HG02610 (cell line): ENCODE data around the gene PAIP2.
"Not testable (repeated sequence)": the region's sequence is repeated elsewhere in the genome, so short reads cannot be mapped to it uniquely, and the experiment has no call there.

Source experiments
- ATAC-seq: cut with Tn5 transposase; IDR thresholded peaks from one replicate; pipeline ENCODE4 v1.9.1; 2021; ENCODE audit warnings: mild to moderate bottlenecking, moderate library complexity; ENCODE audit not compliant: unreplicated experiment

The PAIP2 gene

DNA sequence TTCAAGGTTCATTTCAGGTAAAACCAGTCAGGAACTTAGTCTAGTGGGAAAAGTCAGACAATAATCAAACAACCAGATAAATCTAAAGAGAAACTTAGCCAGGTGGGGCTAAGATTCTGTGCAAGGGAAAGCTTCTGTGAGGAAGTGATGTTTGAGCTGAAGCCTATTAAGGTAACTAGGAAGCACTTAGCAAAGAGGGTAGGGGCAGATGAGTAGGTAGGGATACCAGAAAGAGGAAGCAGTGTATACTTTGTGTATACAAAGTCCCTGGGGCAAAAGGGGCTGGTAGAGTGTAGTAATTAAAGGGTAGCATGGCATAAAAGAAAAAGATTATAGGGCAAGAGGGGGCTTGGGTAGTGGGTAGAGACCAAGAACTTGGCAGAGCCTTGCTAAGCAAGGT is 65.9 kb downstream of the PAIP2 start:
- ATAC-seq = no peak

DNA sequence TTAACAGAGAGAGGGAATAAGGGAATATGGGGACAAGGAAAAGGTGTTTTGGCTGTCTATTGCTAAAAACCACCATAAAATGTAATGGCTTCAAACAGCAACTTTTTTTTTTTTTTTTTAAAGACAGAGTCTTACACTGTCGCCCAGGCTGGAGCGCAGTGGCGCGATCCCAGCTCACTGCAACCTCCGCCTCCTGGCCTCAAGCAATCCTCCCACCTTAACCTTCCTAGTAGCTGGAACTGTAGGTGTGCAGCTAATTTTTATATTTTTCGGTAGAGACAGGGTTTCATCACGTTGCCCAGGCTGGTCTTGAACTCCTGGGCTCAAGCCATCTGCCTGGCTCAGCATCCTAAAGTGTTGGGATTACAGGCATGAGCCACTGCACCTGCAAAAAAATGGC is 66.5 kb downstream of the PAIP2 start:
- no peak for ATAC-seq

DNA sequence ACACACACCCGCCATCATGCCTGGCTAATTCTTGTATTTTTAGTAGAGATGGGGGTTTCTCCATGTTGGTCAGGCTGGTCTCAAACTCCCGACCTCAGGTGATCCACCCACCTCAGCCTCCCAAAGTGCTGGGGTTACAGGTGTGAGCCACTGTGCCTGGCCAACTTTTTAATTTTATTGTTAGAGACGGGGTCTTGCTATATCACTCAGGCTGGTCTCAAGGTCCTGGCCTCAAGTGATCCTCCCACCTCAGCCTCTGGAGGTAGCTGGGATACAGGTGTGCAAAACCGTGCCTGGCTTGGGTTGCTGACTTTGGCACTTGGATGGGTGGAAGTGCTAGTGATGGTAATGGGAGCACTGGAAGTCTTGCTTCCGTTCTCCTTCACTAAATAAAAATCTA is 67.5 kb downstream of the PAIP2 start:
- not testable (repeated sequence) for ATAC-seq

DNA sequence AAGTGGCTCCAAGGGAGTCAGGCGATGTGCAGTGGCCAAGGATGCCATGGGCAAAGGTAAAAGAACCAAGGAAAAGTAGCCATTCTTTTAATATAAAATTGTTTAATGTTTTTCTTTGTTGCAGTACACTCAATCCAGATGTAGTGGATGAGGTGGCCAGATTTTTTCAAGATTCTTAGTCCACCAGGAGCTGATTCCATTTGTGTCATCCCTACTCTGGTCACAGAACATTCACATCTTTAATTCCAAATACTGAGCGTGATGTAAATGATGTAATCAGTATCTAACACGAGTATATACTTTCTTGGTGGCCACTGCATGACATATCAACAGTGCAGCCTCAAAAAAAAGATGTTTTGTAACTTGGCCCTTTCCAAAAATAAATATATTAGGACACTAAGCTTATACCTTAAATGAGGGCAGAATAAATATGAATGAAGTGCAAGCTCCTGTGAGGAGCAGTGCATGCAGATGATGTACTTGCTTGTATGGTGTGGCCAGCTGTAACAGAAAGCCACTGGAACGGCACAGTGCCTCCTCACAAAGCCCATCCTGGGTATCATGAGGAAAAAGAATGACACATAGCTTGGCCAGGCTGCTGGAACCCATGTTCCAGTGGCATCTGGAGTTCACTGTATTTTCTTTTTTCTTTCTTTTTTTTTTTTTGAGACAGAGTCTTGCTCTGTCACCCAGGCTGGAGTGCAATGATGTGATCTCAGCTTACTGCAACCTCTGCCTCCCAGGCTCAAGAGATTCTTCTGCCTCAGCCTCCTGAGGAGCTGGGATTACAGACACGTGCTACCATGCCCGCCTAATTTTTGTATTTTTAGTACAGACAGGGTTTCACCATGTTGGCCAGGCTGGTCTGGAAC is 68.7 kb downstream of the PAIP2 start:
- no peak for ATAC-seq

DNA sequence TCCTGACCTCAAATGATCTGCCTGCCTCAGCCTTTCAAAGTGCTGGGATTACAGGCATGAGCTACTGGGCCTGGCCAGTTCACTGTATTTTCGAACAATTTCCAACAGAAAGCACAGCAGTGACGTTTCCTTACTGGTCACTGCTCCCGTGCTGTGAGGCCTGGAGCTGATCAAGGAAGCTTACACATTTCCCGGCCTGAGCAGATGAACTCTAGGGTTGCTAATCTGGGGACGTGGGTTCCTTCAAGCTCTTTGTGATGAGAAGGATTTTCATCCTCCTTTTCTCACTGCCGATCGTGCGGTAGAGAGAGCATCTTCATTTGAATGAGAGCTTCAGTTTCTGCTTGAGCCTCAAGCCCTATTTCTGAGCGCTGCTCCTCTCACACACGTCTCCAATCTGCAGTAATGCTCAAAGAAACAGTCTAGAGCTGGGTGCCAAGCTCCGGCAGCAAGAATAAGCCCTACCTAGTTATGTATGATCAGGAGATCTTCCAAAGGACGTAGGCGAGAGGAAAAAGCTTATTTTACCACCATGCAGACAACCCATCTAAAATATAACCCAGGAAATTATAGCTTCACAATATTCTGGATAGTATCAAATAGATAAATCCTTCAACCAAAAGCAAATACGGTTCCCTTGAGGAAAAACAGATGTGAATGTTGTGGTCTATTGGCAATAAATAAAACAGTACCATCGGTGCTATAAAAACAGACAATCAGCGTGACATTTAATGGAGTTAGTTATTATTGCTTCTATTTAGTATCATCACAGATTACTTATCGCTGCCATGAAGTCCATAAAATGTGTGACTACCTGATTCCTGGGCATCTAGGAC is 69.6 kb downstream of the PAIP2 start:
- no peak for ATAC-seq

DNA sequence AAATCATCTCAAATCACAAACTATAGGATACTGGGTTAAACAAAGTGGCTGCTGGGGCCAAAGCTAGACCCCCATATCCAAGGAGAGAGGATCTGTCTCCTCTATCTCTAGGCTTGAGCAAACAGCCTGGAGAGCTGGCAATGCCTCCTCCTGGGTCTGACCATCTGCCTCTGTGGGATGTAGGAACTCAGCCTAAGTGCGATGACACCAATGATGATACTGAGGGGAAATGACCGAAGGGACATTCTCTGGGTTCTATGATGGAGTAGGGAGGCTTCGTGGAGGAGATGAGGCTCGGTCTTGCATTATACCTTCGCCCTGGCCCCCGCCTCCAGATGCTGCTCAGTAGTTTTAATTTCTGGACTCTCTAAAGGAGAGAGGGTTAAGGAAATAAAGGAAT is 71.5 kb downstream of the PAIP2 start:
- no peak for ATAC-seq

DNA sequence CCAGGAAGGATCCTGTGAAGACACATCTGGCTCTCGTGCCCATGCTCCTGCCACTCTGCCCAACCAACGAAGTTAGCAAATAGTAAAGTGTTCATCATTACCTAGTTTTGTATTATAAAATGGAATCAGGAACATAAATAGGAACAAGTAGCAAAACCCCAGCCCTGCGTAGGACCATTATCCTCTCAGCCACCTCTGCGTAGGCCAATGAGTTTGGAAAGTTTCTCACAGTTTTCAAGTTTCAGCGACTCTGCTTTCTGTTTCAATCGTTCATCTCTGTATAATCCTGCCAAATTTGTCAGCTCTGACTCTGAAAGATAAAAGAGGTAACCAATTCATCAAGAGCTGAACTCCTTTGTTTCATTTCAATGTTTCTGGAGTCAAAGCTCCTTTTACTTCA is 72.3 kb downstream of the PAIP2 start:
- ATAC-seq = peak; percentile 56

DNA sequence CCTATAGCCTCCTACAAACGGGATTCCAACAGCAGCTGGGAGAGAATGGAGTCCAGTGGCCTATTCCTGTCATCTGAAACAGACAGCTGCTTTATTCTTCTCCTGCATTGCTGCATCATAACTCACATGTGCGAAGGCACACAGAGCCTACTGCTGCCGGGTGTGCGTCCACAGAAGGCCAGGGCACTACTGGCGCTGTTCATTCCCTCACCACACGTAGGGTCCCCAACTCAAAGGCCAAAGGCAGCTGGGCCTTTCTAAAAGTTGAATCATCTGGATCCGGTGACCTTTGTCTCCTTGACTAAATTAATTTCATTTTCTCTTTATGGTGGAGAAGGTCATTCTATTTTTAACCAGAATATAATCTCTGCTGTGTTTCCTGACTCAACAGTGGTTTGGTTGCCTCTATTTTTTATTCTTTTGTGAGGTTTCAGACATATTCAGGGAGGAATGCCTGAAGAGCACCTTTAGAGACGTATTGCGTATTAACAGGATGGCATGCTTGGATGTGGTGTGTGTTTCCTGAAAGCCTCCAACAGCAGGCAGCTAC is 73.0 kb downstream of the PAIP2 start:
- ATAC-seq = no peak

DNA sequence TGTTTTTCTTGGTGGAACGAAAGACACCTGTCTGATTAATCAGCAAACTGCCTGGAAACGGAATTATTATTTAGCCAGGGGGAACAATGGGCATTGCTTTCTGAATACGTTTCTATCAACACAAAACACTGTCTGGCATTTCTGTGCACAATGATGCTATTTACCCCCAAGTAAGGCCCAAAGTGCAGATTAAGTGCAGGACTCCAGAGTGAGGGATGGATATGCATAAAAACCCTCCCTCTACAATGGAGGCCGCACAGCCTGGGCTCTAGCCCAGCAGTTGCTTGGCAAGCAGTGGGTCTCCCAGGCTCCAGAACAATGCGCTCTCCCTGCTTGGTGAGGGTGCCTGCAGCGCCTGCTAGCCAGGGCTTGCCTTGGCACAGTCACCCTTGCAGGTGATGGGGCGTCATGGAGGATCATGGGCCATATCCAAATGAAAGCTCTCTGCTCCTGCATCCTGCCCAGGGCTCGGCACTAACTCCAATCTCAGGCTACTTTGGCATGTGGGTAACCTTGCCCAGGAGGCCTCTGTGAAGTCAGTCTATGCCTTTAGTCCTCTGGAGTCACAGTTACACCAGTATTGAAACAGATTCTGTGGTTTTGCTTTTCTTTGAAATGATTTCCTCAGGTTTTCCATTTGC is 73.7 kb downstream of the PAIP2 start:
- no peak for ATAC-seq

DNA sequence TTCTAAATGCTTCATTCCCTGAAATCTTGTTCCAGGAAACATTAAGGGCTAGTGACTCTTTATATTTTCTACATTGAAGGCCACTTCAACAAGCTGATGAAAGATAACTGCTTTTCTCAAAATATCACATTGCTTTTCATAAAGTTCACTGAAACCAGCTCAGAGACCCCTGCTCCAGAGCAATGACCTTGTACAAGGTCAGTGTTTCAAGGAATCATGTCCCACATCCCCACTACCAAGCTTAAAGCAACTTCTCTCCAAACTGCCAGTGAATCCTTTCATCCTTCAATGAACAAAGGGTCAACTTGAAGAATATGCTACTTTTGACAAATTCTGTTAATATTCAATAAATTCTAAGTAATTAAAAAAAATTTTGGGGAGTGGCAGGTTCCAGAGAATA is 74.2 kb downstream of the PAIP2 start:
- no peak for ATAC-seq

DNA sequence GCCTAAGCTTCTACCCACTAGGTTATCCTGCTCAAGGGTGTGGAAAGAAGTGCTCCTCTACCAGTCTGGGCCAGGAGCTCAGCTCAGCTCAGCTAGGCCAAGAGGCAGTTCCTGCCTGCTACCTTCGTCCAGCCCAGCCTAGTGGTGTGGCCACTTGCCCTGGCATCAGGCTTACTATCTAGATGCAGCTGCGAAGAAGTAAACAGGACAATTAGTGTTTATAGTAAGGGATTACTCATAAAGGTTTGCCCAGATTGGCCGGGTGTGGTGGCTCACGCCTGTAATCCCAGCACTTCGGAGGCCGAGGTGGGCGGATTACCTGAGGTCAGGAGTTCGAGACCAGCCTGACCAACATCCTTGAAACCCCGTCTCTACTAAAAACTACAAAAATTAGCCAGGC is 75.0 kb downstream of the PAIP2 start:
- no peak for ATAC-seq

DNA sequence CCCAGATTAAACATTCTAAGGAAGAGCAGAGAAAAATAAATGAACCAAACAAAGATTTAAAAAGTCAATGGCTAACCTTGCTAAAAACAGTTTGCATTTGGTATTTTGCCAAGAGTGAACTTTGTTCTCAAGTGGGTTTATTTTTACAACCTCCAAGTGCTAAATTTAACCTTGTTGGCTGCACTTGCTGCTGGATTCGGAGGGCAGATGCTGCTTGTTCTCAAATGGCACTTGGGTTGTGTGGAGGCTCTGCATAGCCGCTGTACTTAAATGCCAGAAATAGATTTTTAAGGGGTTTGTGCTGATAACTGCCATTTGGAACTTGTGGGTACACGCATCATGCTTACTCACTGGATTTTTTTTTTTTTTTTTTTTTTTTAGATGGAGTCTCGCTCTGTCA is 75.6 kb downstream of the PAIP2 start:
- no peak for ATAC-seq

DNA sequence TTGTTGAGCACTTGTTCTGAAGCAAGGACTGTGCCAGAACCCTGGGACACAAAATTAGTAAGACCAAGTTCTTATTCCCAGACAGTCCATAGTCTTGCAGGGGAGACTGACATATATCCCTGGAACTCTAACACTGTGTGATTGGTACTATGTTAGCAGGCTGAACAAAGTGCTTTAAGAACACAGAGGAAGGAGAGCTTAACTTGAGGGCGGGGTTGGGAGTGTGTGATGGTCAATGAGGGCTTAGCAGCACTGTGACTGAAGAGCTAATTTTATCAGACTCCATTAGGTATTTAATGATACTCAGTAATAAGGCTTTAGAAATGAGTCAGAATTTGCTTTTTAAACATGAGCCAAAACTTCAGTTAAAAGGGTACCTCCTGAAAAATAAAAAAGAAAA is 77.1 kb downstream of the PAIP2 start:
- ATAC-seq = no peak
